GM19043 (cell line): ENCODE data around the gene SDCCAG8.

Experiments used
- ATAC-seq: cut with Tn5 transposase; IDR thresholded peaks from one replicate; pipeline ENCODE4 v1.9.1; 2021; ENCODE audit warnings: low read depth; ENCODE audit not compliant: unreplicated experiment

The SDCCAG8 gene

DNA sequence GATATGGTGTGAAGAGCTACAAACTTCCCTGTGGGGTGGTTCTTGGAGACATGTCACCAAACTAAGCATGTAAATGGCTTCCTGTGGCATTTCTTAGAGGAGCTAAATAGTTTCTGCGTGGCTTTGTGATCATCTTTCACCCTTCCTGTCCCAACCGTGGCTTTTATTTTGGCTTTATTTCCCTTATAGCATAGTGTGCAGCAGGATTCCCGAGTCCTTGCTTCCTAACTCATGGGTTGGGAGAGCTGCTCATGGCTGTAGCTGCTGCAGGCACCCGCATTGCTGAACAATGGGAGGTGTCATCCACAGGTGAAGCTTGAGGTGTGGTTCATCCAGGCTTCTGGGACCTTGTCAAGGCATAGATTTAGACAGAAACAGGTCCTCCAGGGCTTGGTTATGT is 192.0 kb downstream of the SDCCAG8 start:
- no peak for ATAC-seq

DNA sequence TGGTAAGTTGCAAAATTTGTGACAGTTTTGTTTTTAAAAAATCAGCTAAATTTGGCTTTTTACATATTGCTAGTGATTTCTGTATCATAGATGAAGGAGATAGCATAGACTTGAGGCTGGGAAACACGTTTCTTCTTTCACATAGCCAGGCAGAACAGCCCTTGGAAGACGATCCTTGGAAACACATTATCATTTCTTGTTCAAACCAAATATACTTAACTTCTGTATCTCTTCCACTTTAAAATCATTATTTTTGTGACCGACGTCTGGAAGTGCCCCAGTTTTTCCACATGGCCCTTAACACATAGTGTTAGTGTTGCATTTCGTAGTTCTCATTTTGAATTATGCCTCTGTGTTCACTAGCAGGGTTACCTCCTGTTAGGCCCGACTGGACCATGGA is 193.5 kb downstream of the SDCCAG8 start:
- ATAC-seq = no peak

DNA sequence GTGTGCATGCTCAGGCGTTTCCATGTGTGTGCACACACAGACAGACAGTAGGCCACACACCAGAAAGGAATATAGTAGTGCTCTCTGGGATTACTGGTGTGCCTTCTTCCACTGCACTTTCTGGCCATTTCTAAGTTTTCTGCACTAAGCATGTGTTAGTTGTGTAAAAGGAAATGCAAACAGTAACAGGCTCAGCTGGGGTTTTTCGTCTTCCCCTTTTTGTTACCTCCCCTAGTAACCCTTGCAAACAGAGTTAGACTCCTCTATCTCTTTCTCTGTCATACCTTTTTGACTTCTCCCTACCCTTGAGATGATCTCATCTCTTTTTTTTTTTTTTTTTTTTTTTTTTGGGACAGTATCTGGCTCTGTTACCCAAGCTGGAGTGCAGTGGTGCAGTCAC is 196.3 kb downstream of the SDCCAG8 start:
- no peak for ATAC-seq

DNA sequence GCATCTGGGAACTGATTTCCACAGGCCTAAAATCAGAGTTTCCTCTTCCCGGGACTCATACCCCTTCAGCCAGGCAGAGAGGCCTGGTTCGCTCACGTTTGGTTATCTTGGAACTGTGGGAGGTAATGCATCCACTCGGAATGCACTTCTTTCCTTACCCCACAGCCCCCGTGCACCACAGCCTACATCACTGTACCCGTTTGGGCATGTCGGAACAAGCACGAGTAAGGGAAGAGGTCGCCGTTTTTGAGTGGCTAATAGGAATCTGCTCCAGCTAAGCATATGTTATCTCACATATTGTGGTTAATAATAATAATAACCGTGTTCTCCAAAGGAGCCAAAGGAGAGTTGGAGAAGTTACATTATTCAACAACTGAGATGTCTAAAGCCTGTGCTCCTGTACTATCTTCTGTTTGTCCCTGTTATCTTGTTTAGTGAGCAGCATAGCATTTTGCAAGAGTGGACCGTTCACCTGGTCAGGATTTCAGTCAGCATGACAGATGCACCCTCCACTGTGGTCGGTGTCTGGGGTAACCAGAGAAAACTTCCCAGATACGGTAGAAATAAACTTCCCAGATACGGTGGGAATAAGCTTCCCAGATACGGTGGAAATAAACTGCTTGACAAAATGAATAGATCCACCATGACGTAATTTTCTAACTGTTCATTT is 198.6 kb downstream of the SDCCAG8 start:
- ATAC-seq = no peak

DNA sequence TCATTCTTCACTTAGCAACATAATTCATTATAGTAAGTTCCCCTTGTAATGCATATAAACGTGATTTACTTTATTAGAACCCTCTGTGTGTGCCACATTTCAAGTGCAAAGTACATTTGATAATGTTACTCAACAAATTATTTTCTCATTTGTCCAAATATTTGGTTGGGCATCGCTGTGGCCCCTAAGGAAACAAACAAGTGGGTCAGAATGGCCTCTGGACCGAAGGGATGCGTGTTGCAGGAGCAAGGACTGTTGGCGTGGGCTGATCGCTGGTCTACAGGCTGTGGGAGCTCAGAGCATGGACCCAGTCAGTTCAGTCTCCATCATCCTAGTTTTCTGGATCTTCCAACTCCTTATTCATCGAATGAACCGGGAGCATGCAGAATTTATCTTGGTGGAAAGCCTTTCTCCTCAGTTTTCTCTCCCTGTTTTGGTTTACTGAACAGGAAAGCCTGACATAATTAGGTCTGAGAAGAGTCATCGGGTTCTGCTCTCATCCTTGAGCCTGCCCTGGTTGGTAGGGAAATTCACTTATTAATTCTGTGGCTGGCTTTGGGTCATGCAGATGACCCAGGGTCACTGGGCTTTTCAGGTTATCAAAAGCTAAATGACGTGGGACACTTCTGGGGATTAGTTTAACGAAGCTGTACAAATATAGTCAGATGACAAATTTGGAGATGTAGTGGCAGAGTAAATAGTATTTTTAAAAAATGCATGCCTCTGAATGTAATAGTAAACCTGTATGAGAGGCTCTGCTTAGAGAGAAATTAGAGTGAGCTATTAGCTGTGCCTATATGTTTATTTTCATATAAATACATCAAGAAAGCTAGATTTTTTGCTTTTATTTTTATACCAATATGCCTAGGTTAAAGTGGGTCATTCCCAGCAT is 200.2 kb downstream of the SDCCAG8 start:
- no peak for ATAC-seq

DNA sequence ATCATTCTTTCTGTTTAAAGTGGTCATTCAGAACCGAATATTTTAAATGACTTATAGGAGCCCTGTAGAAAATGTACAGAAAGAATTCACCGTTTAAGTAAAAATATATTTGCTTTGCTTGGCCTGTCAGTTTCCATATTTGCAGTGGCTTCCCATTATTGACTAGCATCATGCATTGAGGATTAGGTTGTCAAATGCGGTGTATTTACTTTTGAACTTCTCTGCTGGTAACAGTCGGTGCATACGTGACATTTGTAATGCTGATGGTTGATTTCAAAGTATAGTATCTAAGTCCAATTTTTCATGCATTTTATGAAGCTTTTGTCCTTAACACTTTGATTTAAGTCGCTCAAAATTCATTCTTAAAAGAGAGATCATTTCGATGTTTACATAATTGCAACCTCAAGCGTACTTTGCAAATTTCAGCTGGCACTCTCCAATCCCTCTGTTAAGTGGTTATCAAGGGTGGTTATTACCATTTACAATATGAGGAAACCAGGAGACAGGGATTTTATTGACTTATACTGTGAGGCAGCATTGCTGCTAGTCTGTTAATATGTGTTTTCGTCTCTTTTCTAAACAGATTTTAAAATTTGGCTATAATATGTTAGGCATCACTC is 201.6 kb downstream of the SDCCAG8 start:
- ATAC-seq = no peak

DNA sequence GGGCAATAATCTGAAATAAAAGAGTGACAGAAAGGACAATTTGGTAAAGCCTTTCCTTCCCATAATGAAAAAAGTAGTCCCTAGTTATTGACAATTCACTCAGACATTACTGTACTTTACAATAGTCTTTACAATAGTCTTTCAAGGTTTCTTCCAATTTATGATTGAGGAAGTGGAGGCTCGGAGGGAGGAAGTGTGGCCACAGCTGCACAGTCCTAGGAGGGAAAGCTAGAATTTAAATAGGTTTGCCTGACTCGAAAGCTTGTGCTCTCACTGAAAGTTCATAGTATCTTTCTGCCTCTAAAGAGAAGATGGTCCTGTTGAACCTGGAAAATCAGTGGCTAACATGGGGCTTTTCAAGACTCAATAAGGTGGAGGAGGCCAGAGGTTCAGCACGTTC is 203.2 kb downstream of the SDCCAG8 start:
- no peak for ATAC-seq

DNA sequence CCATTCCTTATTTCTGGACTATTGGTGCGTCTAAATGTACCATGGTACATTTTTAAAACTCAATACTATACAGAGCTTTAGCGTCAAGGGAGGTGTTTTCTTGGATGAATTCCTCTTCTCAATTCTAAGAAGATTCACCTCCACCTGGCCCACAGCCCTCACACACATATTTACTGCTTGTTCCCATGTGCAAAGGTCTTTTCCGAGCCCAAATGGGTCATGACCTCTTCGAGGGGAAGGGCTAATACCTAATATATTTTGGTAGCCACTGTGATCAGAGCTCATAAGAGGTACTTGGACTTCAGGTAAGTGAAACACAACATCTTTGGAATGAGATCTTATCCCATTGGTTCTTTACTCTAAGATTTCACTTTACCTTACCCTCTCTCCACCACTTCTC is 205.9 kb downstream of the SDCCAG8 start:
- ATAC-seq = no peak

DNA sequence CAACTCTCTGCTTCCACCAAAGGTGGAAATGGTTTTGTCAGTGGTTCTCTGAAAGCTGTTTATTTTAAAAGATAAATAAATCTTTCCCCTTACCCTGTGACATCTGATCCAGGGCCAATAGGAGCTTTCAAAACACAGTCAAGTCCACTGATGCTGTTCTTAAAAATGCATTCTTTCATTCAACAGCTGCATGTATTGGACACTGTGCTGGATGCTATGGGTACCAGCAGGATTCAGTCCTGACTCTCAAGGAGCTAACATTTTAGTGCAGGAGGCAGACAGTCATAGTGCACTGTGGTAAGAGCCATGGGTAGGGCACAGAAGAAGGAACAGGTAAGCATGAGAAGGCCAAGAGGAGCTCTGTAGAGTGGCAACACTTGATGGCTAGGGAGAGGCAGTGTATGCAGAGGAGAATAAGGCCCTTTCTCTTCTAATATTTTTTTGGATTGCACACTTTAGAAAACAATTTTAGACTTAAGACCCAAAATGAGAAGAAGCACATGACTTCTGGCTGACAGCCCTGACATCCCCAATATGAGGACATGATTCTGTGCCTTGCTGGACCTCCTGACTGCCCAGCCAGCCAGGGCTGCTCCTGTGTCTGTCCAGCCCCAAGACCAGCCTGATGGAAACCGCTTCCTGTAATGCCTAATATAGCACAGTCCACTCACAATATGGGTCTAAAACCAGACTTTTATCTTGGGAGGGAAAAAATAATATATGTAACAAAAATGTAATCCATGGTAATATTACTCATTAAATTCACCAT is 207.3 kb downstream of the SDCCAG8 start:
- no peak for ATAC-seq

DNA sequence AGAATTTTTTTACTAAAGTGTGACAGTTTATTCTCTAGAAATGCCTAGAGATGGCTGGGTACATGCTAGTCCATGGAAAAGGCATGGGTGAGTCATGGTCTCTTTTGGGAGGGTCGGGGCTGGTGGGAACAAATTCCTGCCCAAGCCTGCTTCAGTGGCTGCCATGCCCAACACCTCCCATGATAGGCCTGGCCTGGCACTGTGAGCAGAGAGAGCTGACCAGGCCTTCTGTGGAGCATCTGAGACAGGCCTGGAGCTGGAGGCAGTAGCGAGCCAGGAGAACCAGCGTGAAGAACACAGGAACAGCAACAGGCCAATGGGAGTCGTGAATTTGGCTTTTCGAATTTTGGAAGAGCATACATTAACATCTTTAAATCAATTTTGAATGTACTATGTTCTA is 209.2 kb downstream of the SDCCAG8 start:
- ATAC-seq = no peak

DNA sequence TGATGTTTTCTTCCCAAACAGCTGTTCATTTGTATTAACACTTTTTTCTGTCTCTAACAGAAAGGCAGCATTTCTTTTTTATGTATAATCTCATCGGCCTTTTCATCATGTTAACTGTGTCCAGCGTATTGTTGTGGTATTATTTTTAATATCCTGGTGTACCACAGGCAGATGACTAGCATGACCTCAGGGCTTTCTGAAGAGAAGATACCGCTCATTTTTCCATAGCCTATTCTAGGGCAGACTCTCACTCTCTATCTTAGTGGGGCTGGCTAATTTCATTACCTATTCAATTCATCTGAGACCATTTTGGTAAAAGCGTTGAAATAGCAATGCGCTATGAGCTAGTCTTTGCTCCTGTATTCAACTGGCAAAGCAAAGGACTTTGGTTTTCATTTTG is 209.9 kb downstream of the SDCCAG8 start:
- no peak for ATAC-seq

DNA sequence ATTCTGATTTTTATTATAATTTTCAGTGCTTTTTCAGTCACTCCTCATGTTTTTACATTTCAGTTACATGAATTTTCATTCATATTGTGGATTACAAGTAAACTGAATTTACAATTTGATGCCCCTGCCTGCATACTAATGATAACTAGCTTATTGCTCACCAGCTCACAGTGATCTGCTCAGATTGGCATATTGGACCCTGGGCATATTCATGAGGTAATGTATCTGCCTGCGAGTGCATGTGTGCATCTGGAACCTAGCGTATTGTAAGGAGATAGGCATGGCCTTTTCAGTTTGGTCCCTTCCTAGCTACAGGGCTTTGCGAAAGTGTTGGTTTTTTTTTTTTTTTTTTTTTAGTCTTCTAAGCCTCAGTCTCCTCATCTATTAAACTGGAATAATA is 213.7 kb downstream of the SDCCAG8 start:
- ATAC-seq = no peak

DNA sequence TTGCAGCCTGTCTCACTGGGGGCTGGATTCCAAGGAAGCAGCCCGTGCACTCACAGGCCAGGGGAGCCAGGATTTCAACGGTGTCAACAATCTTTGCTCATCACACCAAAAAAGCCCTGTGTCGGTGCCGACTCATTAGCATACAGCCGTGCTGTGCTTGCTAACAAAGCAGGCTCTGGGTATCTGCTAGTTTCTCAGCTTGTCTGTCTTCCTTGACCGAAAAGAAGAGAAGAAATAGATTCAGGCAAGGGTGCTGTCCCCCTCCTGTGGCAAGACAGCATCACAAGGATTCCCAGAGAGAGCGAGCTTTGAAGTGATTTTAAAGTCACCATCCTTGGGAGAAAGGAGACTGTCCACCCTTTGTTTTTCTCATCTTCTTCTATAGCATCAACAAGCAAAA is 214.7 kb downstream of the SDCCAG8 start:
- ATAC-seq = no peak

DNA sequence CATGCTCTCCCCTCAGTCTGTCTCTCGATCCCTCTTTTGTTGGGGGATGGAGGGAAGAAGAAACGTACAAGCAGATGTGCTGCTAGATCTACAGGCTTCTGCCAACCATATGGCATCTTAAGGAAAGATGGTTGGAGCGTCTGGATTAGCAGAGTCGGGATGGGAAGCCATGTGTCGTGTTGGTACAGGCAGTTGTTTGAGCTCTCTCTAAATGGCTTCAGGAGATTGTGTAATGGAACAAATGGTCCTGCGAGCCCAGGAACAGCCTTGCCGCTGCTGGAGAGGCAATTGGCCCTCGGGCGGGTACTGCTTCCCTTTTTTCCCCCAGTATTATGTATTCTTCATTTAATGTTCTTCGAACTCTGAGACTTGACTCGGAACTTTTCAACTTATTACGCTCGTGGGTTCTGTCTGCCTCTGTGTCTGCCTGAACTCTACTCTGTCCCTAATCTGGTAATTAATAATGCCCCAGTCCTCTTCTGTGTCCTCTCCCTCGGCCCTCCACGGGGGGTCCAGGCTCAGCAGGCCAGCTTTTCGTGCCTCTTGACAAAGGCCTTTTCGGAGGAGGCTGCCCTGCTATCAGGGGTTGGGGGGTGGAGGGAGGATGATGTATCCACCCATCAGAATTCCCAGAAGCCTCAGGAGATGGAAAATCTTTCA is 215.3 kb downstream of the SDCCAG8 start:
- ATAC-seq = no peak

DNA sequence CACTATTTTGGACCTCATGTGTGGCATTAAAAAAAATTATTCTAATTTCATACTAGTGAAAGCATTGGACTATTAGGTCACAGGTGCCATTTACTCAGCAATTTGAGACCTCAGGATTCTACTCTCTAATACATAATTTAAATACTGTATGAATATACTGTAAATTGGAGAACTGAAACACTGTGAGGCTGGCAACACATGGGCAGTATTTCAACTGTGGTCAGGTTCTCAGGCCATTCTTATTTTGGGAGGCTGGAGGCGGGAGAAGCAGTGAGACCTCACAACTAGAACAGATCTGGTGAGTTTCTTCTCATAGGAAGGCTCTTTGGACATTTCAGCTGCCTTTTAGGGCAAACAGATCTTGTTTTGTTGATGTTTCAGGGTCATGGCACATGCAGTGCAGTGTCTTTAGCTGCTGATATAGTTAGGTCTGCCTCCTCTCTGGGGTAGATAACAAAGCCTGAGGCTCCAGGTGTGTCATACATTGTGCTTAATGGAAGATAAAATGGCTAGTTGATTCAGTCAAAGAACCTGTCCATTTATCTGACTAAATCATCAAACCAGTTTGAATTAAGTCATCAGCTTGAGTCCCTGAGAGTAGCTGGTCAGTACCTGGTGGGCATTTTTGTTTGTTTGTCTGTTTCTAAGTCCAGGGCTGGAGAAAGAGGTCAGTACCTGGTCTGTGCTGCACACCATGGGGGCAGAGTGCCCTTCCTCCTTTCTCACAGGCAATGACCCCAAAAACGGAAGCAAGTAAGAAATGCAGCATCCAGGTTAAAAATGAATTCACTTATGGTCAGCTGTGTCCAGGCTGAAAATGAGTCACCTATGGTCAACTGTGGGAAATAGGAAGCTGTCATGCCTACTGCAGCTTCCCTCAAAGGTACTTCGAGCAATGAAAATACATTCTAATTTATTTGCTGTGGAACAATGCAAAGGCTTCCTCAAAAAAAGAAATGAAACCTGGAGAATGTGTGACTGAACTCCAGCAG is 216.2 kb downstream of the SDCCAG8 start:
- ATAC-seq = peak; percentile 75

DNA sequence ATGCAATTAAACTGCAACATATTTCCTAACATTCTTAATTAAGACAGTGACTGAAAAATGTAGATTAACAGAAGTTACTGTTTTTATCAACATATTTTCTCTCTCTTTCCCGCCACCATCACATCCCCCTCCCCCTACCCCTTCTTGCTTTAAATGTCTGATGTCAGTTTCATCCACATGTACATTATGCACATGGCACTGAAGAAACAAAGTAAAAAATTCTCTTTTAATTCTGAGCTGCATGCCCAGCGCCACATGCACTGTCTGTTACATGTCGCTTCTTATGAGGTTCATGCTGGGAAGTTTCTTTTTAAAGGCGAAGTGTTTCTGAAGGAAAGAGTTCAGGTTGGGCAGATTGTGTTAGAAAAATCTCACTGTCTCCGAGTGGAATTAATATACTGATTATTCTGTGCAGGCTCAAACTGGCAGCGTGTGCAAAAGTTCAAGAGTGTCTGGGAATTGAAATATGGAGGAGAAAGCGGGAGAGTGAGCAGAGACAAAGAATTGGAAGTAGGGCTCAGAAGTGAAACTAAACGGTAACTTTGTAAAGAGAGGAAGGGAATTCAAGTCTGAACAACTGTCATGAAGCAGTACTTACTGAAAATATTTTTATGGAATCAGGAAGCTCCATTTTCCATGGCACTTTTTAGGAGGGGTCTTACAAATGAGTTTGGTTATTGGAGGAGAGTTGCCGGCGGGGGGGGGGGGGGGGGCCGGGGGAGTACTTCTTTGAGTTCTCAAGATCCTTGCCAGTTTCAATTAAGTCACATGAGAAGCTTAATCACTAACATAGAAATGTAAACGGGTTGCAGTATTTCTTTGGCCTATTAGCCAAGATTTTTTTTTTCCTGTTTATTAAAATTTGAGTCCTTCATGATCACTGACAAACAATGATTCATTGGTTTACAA is 217.6 kb downstream of the SDCCAG8 start:
- ATAC-seq = no peak

DNA sequence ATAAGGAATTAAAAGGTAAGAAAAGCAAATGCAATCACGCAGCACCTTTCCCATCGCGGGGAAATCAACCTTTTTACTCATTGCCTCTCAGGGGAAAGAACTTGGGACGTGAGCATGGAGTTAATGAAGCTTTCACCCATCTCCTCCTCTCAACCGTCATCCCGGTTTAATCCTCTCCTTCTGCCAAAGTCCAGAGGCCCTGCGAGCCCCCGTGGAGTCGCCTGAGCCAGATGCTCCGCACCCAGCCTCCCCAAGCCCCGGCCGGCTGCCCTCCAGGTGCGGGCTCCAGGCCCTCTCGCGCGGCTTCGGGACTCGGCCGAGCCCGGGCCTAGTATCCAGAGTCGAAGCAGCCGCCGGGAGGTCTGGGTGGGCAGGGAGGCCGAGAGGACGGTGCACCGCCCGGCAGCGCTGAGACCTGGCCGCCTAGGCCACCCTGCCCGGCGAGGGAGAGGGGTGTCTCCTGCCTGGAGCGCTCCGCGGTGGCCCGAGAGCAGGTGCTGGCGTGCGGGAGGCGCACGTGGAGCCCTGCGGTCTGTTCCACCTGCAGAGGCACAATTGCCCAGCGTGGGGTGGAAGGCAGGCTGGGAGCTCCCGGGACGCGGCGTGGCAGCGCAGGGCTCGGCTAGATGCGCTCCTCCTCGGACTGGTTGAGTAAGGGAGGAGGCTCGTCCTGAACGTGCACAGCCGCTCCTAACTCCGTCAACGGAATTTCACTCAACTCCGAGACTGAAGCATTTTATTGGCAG is 218.5 kb downstream of the SDCCAG8 start:
- ATAC-seq = no peak

DNA sequence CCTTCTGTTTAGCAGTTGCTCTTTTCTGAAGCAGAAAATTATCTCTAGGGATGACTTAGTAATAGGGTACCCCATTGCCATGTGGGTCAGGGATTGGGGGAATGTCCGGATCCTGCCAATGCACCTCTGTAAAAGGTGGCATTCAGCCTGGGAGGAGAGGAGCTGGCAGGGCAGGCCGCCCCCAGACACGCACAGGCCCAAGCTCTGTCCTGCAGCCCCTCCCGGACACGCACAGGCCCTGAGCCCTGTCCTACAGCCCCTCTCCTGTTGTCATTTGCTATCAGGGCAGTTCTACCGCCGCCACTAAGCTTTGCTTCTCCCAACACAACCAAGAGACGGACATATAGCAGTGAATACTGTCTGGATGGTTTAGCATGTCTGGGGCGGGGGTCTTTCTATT is 219.1 kb downstream of the SDCCAG8 start:
- no peak for ATAC-seq
